ENCODE data around the gene SAPCD2.

The SAPCD2 gene

DNA sequence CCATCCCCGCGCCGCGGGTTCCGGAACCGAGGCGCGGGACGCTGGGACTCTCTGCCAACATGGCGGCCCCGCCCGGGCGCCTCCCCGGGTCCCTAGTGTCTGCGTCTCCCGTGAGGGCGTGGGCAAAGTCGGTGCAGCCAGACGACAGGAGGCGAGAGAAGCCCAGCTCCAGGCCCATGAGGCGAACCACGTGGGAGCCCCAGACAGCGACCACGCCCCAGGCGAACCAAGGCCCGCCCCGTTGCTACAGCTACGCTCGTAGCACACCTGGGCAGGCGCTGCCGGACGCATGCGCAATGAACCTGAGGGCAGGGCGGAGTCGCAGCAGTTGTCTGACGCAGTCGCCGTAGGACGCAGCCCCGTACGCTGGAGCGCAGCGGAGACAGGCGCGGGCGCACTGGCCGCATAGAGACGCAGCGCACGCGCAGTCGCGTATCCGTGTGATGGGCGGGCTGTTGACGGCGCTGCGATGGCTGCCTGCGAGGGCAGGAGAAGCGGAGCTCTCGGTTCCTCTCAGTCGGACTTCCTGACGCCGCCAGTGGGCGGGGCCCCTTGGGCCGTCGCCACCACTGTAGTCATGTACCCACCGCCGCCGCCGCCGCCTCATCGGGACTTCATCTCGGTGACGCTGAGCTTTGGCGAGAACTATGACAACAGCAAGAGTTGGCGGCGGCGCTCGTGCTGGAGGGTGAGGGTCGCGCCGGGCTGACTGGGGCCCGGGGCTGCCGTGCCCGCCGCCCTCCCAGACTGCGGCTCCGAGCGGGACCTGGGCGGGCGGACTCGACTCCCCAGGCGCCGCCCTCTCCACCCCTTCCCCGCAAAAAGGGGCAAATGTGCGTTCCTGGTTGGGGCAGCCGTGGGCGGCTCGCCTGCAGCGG lies 16.4 kb upstream of the SAPCD2 start, which contains the start of gene MAN1B1:
Gene MAN1B1, plus strand, starts transcription at position 455 of the 878 bp plus-strand sequence. Its CDS starts 15 bp downstream, at position 470.
- ChIA-PET POLR2A (interaction anchor here (0.6 to 7.8 kb wide), 38 partner anchors 9 to 518 kb away, joined by 3 to 137 read pairs (median 5); partner anchors contain the start of genes ANAPC2, NELFB, NPDC1 and NSMF), CTCF (interaction anchor here (0.7 to 3.3 kb wide), 15 partner anchors 10 to 348 kb away, joined by 3 to 26 read pairs (median 5); partner anchors contain the start of genes RNF224, SAPCD2 and UAP1L1)
- H3K4me3 ChIP-seq (ENCODE audit: low read depth, low read length) = peak within 1 kb of the TSS; percentile 57
- H3K4me1 ChIP-seq (ENCODE audit: control insufficient read depth, insufficient read depth, low read length) = 0 out of 2 replicates have a peak, but pooled peaks cover 3% of the 10 kb centered on the region
- no peaks in the 10 kb centered on the region for H3K9me3 ChIP-seq (ENCODE audit: control insufficient read depth, insufficient read depth, low read depth, low read length)
- H3K27ac ChIP-seq (ENCODE audit: extremely low read depth, low read depth, low read length) = peak within 1 kb of the TSS; percentile 70
- peaks cover 0 to 44% of the 10 kb centered on the region in 2 experiments; a peak in 2 of 3 replicates for H3K36me3 ChIP-seq (ENCODE audit: control insufficient read depth in 2 of 2, insufficient read depth in 1 of 2, low read length in 2 of 2)
- TF ChIP-seq ZNF561 (tag by site-specific recombination; IDR thresholded peaks at IDR 0.05; ENCODE audit: borderline replicate concordance) (peak; percentile 66; the same call in 1 of the 2 replicates), ZNF394 (tag by site-specific recombination; IDR thresholded peaks at IDR 0.05; ENCODE audit: borderline replicate concordance) (peak; percentile 84), YY1 (tag by site-specific recombination; IDR thresholded peaks at IDR 0.05) (peak; percentile 79), YY2 (tag by site-specific recombination; IDR thresholded peaks at IDR 0.05) (peak; percentile 82), ZNF335 (tag by site-specific recombination; conservative IDR thresholded peaks at IDR 0.05) (peak; percentile 79), ZNF610 (tag by site-specific recombination; IDR thresholded peaks at IDR 0.05; ENCODE audit: borderline replicate concordance) (0 out of 2 replicates have a peak, but pooled peaks have one; percentile 49), KLF9 (tag by site-specific recombination; IDR thresholded peaks at IDR 0.05; ENCODE audit: low read depth) (peak; percentile 93), ZBTB20 (tag by site-specific recombination; IDR thresholded peaks at IDR 0.05) (peak; percentile 74), ZNF76 (tag by site-specific recombination; IDR thresholded peaks at IDR 0.05; ENCODE audit: borderline replicate concordance, low read depth) (peak; percentile 34; the same call in 1 of the 2 replicates), KLF8 (tag by site-specific recombination; IDR thresholded peaks at IDR 0.05) (peak; percentile 87), ZNF155 (tag by site-specific recombination; IDR thresholded peaks at IDR 0.05) (no peak), HOXA7 (CRISPR knock-in tag; IDR thresholded peaks at IDR 0.05; ENCODE audit: borderline replicate concordance) (no peak), ZNF776 (tag by site-specific recombination; IDR thresholded peaks at IDR 0.05; ENCODE audit: borderline replicate concordance) (no peak), ZNF629 (tag by site-specific recombination; IDR thresholded peaks at IDR 0.05) (peak; percentile 72), ZNF10 (tag by site-specific recombination; IDR thresholded peaks at IDR 0.05) (peak; percentile 23; the same call in 1 of the 2 replicates), ZIC2 (tag by site-specific recombination; IDR thresholded peaks at IDR 0.05) (peak; percentile 53), ZNF223 (tag by site-specific recombination; IDR thresholded peaks at IDR 0.05) (0 out of 2 replicates have a peak, but pooled peaks have one; percentile 40), ZBTB8A (tag by site-specific recombination; IDR thresholded peaks at IDR 0.05) (peak; percentile 86), GFI1B (tag by site-specific recombination; IDR thresholded peaks at IDR 0.05) (no peak), TCF7L2 (IDR thresholded peaks at IDR 0.05; ENCODE audit: borderline replicate concordance, low read depth, low read length) (no peak), SP7 (tag by site-specific recombination; IDR thresholded peaks at IDR 0.05) (peak; percentile 55; the same call in 1 of the 2 replicates)
- TF ChIP-seq, protein P1, sequence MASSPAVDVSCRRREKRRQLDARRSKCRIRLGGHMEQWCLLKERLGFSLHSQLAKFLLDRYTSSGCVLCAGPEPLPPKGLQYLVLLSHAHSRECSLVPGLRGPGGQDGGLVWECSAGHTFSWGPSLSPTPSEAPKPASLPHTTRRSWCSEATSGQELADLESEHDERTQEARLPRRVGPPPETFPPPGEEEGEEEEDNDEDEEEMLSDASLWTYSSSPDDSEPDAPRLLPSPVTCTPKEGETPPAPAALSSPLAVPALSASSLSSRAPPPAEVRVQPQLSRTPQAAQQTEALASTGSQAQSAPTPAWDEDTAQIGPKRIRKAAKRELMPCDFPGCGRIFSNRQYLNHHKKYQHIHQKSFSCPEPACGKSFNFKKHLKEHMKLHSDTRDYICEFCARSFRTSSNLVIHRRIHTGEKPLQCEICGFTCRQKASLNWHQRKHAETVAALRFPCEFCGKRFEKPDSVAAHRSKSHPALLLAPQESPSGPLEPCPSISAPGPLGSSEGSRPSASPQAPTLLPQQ (tag by site-specific recombination; IDR thresholded peaks at IDR 0.05) = peak; percentile 57
- TF ChIP-seq, protein P2, sequence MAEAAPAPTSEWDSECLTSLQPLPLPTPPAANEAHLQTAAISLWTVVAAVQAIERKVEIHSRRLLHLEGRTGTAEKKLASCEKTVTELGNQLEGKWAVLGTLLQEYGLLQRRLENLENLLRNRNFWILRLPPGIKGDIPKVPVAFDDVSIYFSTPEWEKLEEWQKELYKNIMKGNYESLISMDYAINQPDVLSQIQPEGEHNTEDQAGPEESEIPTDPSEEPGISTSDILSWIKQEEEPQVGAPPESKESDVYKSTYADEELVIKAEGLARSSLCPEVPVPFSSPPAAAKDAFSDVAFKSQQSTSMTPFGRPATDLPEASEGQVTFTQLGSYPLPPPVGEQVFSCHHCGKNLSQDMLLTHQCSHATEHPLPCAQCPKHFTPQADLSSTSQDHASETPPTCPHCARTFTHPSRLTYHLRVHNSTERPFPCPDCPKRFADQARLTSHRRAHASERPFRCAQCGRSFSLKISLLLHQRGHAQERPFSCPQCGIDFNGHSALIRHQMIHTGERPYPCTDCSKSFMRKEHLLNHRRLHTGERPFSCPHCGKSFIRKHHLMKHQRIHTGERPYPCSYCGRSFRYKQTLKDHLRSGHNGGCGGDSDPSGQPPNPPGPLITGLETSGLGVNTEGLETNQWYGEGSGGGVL (tag by site-specific recombination; IDR thresholded peaks at IDR 0.05) = peak; percentile 10; the same call in 1 of the 2 replicates
- TF ChIP-seq, protein P3, sequence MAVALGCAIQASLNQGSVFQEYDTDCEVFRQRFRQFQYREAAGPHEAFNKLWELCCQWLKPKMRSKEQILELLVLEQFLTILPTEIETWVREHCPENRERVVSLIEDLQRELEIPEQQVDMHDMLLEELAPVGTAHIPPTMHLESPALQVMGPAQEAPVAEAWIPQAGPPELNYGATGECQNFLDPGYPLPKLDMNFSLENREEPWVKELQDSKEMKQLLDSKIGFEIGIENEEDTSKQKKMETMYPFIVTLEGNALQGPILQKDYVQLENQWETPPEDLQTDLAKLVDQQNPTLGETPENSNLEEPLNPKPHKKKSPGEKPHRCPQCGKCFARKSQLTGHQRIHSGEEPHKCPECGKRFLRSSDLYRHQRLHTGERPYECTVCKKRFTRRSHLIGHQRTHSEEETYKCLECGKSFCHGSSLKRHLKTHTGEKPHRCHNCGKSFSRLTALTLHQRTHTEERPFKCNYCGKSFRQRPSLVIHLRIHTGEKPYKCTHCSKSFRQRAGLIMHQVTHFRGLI (tag by site-specific recombination; IDR thresholded peaks at IDR 0.05) = peak; percentile 27
- TF ChIP-seq, protein P4, sequence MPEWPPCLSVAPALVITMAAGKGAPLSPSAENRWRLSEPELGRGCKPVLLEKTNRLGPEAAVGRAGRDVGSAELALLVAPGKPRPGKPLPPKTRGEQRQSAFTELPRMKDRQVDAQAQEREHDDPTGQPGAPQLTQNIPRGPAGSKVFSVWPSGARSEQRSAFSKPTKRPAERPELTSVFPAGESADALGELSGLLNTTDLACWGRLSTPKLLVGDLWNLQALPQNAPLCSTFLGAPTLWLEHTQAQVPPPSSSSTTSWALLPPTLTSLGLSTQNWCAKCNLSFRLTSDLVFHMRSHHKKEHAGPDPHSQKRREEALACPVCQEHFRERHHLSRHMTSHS (tag by site-specific recombination; IDR thresholded peaks at IDR 0.05) = no peak
- TF ChIP-seq, protein P5, sequence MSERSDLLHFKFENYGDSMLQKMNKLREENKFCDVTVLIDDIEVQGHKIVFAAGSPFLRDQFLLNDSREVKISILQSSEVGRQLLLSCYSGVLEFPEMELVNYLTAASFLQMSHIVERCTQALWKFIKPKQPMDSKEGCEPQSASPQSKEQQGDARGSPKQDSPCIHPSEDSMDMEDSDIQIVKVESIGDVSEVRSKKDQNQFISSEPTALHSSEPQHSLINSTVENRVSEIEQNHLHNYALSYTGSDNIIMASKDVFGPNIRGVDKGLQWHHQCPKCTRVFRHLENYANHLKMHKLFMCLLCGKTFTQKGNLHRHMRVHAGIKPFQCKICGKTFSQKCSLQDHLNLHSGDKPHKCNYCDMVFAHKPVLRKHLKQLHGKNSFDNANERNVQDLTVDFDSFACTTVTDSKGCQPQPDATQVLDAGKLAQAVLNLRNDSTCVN (tag by site-specific recombination; optimal IDR thresholded peaks at IDR 0.05) = peak; percentile 99
- TF ChIP-seq, protein P6, sequence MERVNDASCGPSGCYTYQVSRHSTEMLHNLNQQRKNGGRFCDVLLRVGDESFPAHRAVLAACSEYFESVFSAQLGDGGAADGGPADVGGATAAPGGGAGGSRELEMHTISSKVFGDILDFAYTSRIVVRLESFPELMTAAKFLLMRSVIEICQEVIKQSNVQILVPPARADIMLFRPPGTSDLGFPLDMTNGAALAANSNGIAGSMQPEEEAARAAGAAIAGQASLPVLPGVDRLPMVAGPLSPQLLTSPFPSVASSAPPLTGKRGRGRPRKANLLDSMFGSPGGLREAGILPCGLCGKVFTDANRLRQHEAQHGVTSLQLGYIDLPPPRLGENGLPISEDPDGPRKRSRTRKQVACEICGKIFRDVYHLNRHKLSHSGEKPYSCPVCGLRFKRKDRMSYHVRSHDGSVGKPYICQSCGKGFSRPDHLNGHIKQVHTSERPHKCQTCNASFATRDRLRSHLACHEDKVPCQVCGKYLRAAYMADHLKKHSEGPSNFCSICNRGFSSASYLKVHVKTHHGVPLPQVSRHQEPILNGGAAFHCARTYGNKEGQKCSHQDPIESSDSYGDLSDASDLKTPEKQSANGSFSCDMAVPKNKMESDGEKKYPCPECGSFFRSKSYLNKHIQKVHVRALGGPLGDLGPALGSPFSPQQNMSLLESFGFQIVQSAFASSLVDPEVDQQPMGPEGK (tag by site-specific recombination; IDR thresholded peaks at IDR 0.05) = peak; percentile 52
